HG02759 (cell line): Measurements from ENCODE around the gene RHOB.
A peak's percentile ranks its signal among the peaks of the same experiment; 100 is the strongest.
"Not testable (repeated sequence)": the region's sequence is repeated elsewhere in the genome, so short reads cannot be mapped to it uniquely, and the experiment has no call there.

Source experiments
- ATAC-seq: cut with Tn5 transposase; IDR thresholded peaks from one replicate; pipeline ENCODE4 v1.9.1; 2021; ENCODE audit warnings: mild to moderate bottlenecking, moderate library complexity; ENCODE audit not compliant: unreplicated experiment

The RHOB gene

GRCh38 chr2:20422402-20423271, 24.2 kb upstream of the RHOB start:
- ATAC-seq = no peak

GRCh38 chr2:20423359-20423758, 23.5 kb upstream of the RHOB start:
- no peak for ATAC-seq

- ATAC-seq = no peak
Measured at GRCh38 chr2:20423847-20424246, 23.0 kb upstream of the RHOB start.

GRCh38 chr2:20424300-20425290, 22.3 kb upstream of the RHOB start:
- peak; percentile 61 for ATAC-seq

- ATAC-seq = peak; percentile 37
Measured at GRCh38 chr2:20425371-20425881, 21.4 kb upstream of the RHOB start.

GRCh38 chr2:20425884-20426283, 21.0 kb upstream of the RHOB start:
- no peak for ATAC-seq

DNA sequence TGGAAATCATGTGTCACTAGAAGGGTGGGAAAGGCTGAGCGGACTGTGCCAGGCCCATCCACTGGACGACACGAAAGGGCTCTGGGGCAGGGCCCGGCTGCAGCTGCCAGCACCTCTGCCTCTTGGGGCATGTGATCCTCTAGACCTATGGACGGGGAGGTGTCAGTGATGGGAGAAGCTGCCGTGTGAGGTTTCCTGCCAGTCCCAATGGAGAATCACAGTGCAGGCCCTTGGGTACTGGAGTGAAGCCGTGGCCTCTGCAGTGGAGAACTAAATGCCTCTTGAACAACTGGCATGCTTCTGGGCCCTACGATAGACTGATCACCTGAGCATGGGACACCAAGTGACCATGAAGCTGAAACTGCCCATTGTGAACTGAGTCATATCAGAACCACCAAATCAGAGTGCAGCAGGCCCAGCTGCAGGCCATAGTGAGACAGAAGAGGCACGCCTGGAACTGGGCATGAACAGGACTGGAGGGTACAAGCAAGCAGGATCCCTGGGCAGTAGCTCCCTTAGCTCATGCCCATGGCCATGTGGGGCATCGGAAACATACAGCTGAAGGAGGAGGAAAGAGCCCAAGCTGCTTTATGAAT, 18.8 kb upstream of the RHOB start:
- ATAC-seq = no peak

- ATAC-seq = no peak
Measured at GRCh38 chr2:20428717-20429490, 18.0 kb upstream of the RHOB start.

DNA sequence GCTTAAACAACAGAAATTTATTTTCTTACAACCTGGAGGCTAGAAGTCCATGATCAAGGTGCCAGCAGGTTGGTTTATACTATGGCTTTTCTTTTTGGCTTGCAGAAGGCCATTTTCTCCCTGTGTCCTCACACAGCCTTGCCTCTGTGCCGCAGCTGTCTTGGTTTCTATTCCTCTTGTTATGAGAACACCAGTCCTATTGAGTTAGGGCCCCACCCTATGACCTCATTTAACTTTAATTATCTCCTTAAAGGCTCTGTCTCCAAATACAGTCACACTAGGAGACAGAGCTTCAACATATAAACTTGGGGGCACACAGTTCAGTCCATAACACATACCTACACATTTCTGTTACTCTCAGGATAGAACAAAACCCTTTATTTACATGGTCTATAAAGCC, 17.3 kb upstream of the RHOB start:
- peak; percentile 59 for ATAC-seq

DNA sequence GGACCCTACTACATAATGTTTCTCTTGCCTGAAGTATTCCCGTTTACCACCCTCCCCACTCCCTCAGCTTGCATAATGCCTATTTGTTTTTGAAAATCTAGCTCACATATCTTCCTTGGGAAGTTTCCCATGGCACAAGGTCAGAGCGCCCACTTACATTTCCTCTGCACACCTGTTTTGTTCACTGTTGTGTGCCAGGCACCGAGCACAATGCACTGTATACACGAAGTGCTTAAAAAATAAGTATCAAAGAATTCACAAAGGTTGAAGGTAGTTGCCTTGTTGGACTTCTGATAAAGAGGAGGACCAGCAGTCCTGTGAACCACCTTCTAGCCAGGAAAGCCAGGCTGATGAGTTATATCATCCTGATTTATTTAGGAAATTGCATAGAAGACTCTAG, 16.8 kb upstream of the RHOB start:
- ATAC-seq = no peak

DNA sequence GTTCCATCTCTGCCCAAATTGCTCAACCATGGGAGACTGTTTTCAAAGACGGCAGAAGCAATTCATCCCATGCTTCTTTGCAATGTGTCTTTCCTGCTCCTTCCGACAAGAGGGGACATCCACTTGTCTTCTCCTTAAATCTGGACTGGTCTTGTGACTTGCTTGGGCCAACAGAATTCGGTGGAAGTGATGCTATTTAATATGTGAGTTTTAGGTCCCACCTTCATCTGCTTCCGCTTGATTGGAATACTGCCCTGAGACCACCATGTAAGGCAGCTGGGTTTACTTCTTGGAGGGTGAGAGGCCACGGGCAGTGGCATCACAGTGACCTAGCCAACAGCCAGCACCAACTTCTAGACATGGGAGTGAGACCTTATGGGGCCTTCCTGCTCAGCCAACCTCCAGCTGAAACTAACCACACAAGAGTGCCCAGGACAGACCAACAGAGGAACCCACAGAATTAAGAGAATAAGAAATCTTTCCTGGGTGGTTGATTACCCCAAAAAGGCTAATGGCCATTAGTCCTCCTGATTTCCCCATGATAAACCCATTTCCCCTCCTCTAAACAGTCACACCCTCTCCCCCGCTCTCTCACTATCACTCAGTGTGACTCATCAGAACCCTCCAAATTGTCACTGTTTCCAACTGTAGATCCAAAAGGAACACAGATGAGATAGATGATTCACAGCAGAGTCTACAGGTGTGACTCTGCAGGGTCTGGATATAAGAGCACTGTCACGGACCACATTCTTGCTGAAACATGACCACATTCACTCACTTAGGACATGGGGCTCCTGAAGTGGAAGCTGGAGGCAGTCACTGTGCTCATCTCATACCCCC, 16.2 kb upstream of the RHOB start:
- no peak for ATAC-seq

DNA sequence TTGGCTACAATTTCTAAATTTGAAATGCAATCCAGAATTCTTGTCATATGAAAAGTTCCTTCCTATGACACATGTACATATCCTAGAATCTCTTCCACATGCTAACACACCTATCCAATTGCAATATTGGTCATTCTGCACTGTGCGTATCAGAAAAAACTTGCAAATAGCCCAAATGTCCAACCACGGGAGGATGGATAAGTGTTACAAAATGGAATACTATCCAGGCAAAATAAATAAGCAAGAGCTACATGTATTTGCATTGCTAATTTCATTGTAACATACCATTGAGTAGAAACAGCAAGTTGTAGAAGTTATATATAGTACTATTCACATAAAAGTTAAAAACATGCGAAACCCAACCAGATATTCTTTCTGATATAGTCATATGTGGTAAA, 15.6 kb upstream of the RHOB start:
- no peak for ATAC-seq

GRCh38 chr2:20431772-20432171, 15.1 kb upstream of the RHOB start:
- ATAC-seq = no peak

GRCh38 chr2:20432714-20433113, 14.2 kb upstream of the RHOB start:
- ATAC-seq = no peak

DNA sequence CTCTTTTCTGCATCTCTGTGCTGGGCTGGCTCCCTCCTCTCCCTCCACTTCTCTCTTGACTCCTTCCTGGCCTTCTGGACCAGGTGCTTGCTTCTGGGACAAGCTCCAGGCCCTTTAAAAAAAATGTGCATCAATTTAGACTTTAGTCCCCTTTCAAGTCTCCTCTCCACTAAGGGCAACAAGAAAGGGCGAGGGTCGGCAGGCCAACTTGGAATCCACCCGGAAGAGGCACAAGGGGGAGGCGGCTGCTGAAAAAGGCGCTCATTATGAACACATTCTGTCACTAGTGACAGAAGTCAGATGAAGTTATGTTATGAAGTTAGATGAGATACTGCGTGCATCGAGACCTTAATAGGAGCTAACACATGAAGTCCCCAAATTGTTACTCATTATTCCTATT, 13.6 kb upstream of the RHOB start:
- ATAC-seq = no peak

- ATAC-seq = no peak
Measured at GRCh38 chr2:20433946-20434553, 12.8 kb upstream of the RHOB start.

- ATAC-seq = no peak
Measured at GRCh38 chr2:20434588-20435294, 12.1 kb upstream of the RHOB start.

DNA sequence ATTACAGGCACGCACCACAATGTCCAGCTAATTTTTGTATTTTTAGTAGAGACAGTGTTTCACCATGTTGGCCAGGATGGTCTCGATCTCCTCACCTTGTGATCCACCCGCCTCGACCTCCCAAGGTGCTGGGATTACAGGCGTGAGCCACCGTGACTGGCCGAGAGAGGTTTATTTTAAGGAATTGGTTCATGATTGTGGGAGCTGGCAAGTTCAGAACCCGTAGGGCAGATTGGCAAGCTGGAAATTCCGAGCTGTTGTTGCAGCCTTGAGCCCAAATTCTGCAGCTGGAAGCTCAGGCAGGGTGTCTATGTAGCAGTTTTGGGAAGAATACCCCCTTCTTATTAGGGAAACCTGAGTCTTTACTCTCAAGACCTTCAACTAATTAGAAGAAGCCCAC, 11.4 kb upstream of the RHOB start:
- not testable (repeated sequence) for ATAC-seq
